B cell (primary cell): ENCODE results near the gene AGXT2. TPM values are rescaled to one million over a fixed set of nuclear protein-coding genes. Genes with fewer than 3 reads are reported as not detected.

Experiments
- ATAC-seq: fragments of 200-7000 bp; cut with Tn5 transposase; one replicate; pipeline ENCODE4 v1.10.0; 2021; ENCODE audit warnings: low read depth, mild to moderate bottlenecking, moderate number of reproducible peaks, moderate library complexity
- CTCF ChIA-PET: fragments of 350-600 bp; sonication (Branson Sonifier 250); formaldehyde crosslinking; loops from one replicate; lab custom pipeline; 2021; ENCODE audit warnings: antibody characterized with exemption, inconsistent platforms; lab: Charles Lee
- POLR2A ChIA-PET: fragments of 350-600 bp; sonication (Branson Sonifier 250); formaldehyde crosslinking; loops from one replicate; lab custom pipeline; 2021; ENCODE audit warnings: antibody characterized with exemption; lab: Charles Lee
- DNase-seq: peaks from one replicate; pipeline ENCODE4 v3.0.0; 2013
- H2AFZ ChIP-seq: 2 replicates; pipeline ENCODE4 v1.6.1; 2012; ENCODE audit warnings: mild to moderate bottlenecking, low read depth, low read length; ENCODE audit not compliant: insufficient read depth, poor library complexity, severe bottlenecking
- H3K27ac ChIP-seq, 2 donors: 1 replicate in 1 of 2; 2 replicates in 1 of 2; pipeline ENCODE4 v1.5.1; 2012 to 2013; ENCODE audit warnings: low read length in 2 of 2, mild to moderate bottlenecking in 2 of 2, moderate library complexity in 1 of 2
- H3K27me3 ChIP-seq, 4 experiments: fragments of 200-600 bp in 1 of 4; sonication (generic) in 1 of 4; replicated peaks in 1 of 4; 1 replicate in 2 of 4; 2 replicates in 2 of 4; pipeline versions ENCODE4 v1.6.1 to v1.7.0; 2013 to 2016; ENCODE audit warnings: low read length in 3 of 4, mild to moderate bottlenecking in 2 of 4, mixed read lengths in 1 of 4, moderate library complexity in 1 of 4; ENCODE audit not compliant: insufficient read depth in 4 of 4, control insufficient read depth in 3 of 4; ENCODE audit errors: control extremely low read depth in 1 of 4
- H3K36me3 ChIP-seq, 2 experiments: replicated peaks in 1 of 2; 1 replicate in 1 of 2; 2 replicates in 1 of 2; pipeline versions ENCODE4 v1.6.1 to v1.7.1; 2013; ENCODE audit warnings: low read length in 1 of 2; ENCODE audit not compliant: insufficient read depth in 2 of 2, control insufficient read depth in 1 of 2; ENCODE audit errors: control extremely low read depth in 1 of 2, extremely low read depth in 1 of 2
- H3K4me1 ChIP-seq, 2 donors: fragments of 200-600 bp in 1 of 2; sonication (generic) in 1 of 2; 1 replicate in 1 of 2; 2 replicates in 1 of 2; pipeline versions ENCODE4 v1.5.1 to v1.6.1; 2013 to 2017; ENCODE audit warnings: low read length in 2 of 2; ENCODE audit not compliant: control insufficient read depth in 2 of 2, insufficient read depth in 2 of 2
- H3K4me2 ChIP-seq: replicated peaks from 2 replicates; pipeline ENCODE3; 2012; ENCODE audit warnings: mild to moderate bottlenecking, low read depth, low read length; ENCODE audit not compliant: poor library complexity, severe bottlenecking
- H3K4me3 ChIP-seq, 5 experiments: fragments of 200-600 bp in 1 of 5; sonication (generic) in 1 of 5; 1 replicate in 3 of 5; 2 replicates in 2 of 5; pipeline versions ENCODE4 v1.5.1 to v1.7.0; 2011 to 2016; ENCODE audit warnings: low read length in 4 of 5, mild to moderate bottlenecking in 4 of 5, low read depth in 2 of 5, control low read depth in 1 of 5, moderate library complexity in 1 of 5; ENCODE audit not compliant: insufficient read depth in 1 of 5; ENCODE audit errors: control extremely low read depth in 1 of 5, extremely low read depth in 1 of 5
- H3K79me2 ChIP-seq: fragments of 200-600 bp; sonication (generic); one replicate; pipeline ENCODE4 v1.6.0; 2016; ENCODE audit warnings: low read length; ENCODE audit not compliant: control insufficient read depth, insufficient read depth
- H3K9ac ChIP-seq: fragments of 200-600 bp; sonication (generic); 2 replicates; pipeline ENCODE4 v1.6.1; 2017; ENCODE audit warnings: mild to moderate bottlenecking, low read length, moderate library complexity
- H3K9me3 ChIP-seq, 3 donors: one replicate each; pipeline versions ENCODE4 v1.6.1 to v1.7.1; 2013; ENCODE audit warnings: low read length in 2 of 3; ENCODE audit not compliant: control insufficient read depth in 2 of 3, insufficient read depth in 1 of 3; ENCODE audit errors: control extremely low read depth in 1 of 3
- H4K20me1 ChIP-seq: 2 replicates; pipeline ENCODE4 v1.6.0; 2012; ENCODE audit warnings: mild to moderate bottlenecking, low read length; ENCODE audit not compliant: insufficient read depth, control insufficient read depth, poor library complexity, severe bottlenecking
- H3K27ac Mint-ChIP-seq: one replicate; pipeline ENCODE4 v1.8.0; 2021; ENCODE audit warnings: mixed read lengths
- H3K27me3 Mint-ChIP-seq: one replicate; pipeline ENCODE4 v1.8.0; 2021; ENCODE audit warnings: mixed read lengths
- H3K4me1 Mint-ChIP-seq: one replicate; pipeline ENCODE4 v1.8.0; 2021; ENCODE audit warnings: mixed read lengths
- H3K4me3 Mint-ChIP-seq: one replicate; pipeline ENCODE4 v1.8.0; 2021; ENCODE audit warnings: mixed read lengths
- H3K9me3 Mint-ChIP-seq: one replicate; pipeline ENCODE4 v1.8.0; 2022; ENCODE audit warnings: mixed read lengths; ENCODE audit not compliant: insufficient read depth
- CTCF ChIP-seq: fragments of 200-600 bp; IDR thresholded peaks from one replicate; pipeline ENCODE4 v1.8.0; 2022; ENCODE audit warnings: antibody characterized with exemption, mild to moderate bottlenecking
- EZH2 ChIP-seq: IDR thresholded peaks from 2 replicates; pipeline ENCODE4 v1.6.1; 2012; ENCODE audit warnings: borderline replicate concordance, low read depth, mild to moderate bottlenecking, moderate library complexity, low read length; ENCODE audit not compliant: insufficient read depth, poor library complexity, severe bottlenecking
- WGBS: methylation state at CpG from one replicate; pipeline ENCODE4 v1.1.5; 2013; ENCODE audit warnings: missing lambda C conversion rate; ENCODE audit not compliant: insufficient coverage; 5-methylcytosine and 5-hydroxymethylcytosine counted together
- intact Hi-C: fragments of 100-400 bp; cut with micrococcal nuclease; formaldehyde crosslinking; loops from one replicate; pipeline ENCODE4 v1.10.0; 2022
- polyA plus RNA-seq: library from polyadenylated mRNA; depleted of rRNA; stranded (reverse); fragments of >200 nt; gene quantifications from 2 replicates; pipeline ENCODE4 v1.2.3, GENCODE V29; 2012
- total RNA-seq, 2 donors: library from RNA; stranded (reverse); fragments of 120-200 nt in 1 of 2; gene quantifications; 1 replicate in 1 of 2; 2 replicates in 1 of 2; pipeline versions ENCODE4 v1.2.3 to v1.2.4, GENCODE V29; 2013 to 2022

Gene AGXT2
- total and polyA plus RNA-seq, 2 donors (not counting 1 experiment from before 2014, with no cell fraction given), result not detected

- CTCF ChIA-PET, result no interaction called here
- POLR2A ChIA-PET, result no interaction called here
Observed at GRCh38 chr5:35052838-35053237, 5.1 kb upstream of the AGXT2 start.

More at GRCh38 chr5:35052838-35053237, 5.1 kb upstream of the AGXT2 start:
- Histone ChIP-seq H3K36me3 (no peaks in the 10 kb centered on the region), H4K20me1 (no peaks in the 10 kb centered on the region), H3K79me2 (no peaks in the 10 kb centered on the region), H2AFZ (no peak overlapping the region), H3K4me1 (no peaks in the 10 kb centered on the region), H3K4me3 (no peak overlapping the region), H3K9ac (no peak overlapping the region), H3K9me3 (peaks cover 0 to under 1% (median 0%) of the 10 kb centered on the region in 3 donors), H3K27ac (no peak overlapping the region), H3K27me3 (peaks cover 0 to 3% (median under 1%) of the 10 kb centered on the region in 4 experiments), H3K4me2 (no peak overlapping the region)
- no peak for DNase-seq
- Mint-ChIP-seq H3K27ac (no peak overlapping the region), H3K27me3 (peaks cover 12% of the 10 kb centered on the region), H3K4me1 (no peaks in the 10 kb centered on the region), H3K9me3 (no peaks in the 10 kb centered on the region), H3K4me3 (no peak overlapping the region)
- 100% methylated on average over 1 of the region's 4 CpGs for WGBS
- TF ChIP-seq CTCF, result no peak
- TF ChIP-seq EZH2, result no peak
- intact Hi-C loops, result no loop called here
- ATAC-seq, result no peak
